ENCODE data around the gene TNK2. TPM values are rescaled to one million over a fixed set of nuclear protein-coding genes. Genes with fewer than 3 reads are reported as not detected.
"Not testable (repeated sequence)": the region's sequence is repeated elsewhere in the genome, so short reads cannot be mapped to it uniquely, and the experiment has no call there.

Gene TNK2
- total and polyA plus RNA-seq, 2 experiments from 2014 or later = 3.2 to 12.3 TPM

DNA sequence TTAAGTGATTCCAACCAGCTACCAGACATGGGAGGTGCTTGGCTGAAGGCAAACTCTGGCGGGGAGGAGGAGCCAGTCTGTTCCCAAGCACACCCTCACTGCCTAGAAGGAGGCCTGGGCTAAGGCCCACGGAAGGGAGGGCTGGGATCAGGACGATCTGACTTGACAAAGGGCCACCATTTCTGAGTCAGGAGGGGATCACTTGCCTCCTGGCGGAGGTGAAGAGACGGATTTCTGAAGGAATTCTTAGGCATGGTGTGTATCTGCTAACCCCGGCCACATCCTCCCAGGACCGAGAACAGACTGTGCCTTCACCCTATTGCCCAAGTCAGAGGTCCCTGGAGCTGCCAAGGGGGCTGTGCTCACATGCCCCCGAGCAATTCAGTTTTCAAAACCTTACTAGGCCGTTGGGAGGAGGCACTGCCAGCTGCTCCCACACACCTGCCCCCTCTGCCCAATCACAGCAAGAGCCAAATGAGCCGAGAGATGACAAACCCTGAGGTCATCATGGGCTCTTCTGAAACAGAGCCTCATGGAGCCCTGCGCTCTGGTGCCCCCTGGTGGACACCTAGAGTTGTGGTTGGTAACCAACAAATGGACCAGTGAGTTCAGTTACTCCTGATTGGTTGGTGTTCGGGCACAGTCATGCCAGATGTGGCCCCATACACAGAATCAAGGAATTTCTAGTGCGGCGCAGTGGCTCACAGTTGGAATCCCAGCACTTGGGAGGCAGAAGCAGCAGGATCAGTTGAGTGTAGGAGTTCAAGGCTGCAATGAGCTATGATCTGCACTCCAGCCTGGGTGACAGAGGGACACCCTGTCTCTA lies 6.5 kb upstream of the TNK2 start:
- Histone ChIP-seq H3K4me1 (ENCODE audit: insufficient read depth) (peaks cover 8% of the 10 kb centered on the region; the same call in 1 of the 2 replicates), H3K36me3 (ENCODE audit: low read depth) (no peaks in the 10 kb centered on the region), H3K9ac (peak overlapping the region; percentile 70), H2AFZ (peak overlapping the region; percentile 80), H3K4me3 (peak overlapping the region; percentile 51), H4K20me1 (ENCODE audit: insufficient read depth) (no peaks in the 10 kb centered on the region), H3F3A (ENCODE audit: insufficient read depth) (peaks cover 12% of the 10 kb centered on the region), H3K9me3 (ENCODE audit: low read depth) (no peaks in the 10 kb centered on the region), H3K27me3 (replicated peaks; ENCODE audit: insufficient read depth) (no peaks in the 10 kb centered on the region), H3K27ac (peak overlapping the region; percentile 80), H3K9me2 (ENCODE audit: insufficient read depth) (no peaks in the 10 kb centered on the region), H3K4me2 (ENCODE audit: unreplicated experiment) (peak overlapping the region; percentile 64), H3K79me2 (ENCODE audit: insufficient read depth) (no peaks in the 10 kb centered on the region)
- in situ Hi-C loops (cut with MboI) = no loop called here
- TF ChIP-seq EZH2 (IDR thresholded peaks at IDR 0.05; ENCODE audit: insufficient read depth, poor library complexity, severe bottlenecking) = no peak
- no peak for TF ChIP-seq EZH2phosphoT487 (IDR thresholded peaks at IDR 0.05; ENCODE audit: insufficient read depth, low read depth)
- peak; percentile 97 for DNase-seq
- WGBS, 2 experiments (ENCODE audit: low coverage in 1 of 2, low lambda C conversion rate in 2 of 2, missing lambda C conversion rate in 2 of 2) = 7 to 9% methylated on average over 14 of the region's 14 CpGs

DNA sequence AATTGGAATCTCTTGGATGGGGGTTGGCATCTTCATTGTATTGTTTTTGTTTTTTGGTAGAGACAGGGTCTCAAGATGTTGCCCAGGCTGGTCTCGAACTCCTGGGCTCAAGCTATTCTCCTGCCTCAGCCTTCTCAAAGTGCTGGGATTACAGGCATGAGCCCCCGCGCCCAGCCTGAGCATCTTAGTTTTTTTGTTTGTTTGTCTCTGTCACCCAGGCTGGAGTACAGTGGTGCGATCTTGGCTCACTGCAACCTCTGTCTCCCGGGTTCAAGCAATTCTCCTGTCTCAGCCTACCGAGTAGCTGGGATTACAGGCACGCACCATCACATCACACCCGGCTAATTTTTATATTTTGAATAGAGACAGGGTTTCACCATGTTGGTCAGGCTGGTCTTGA lies 5.8 kb upstream of the TNK2 start:
- H3K4me3 ChIP-seq; H3K4me1 ChIP-seq (ENCODE audit: insufficient read depth); H3K79me2 ChIP-seq (ENCODE audit: insufficient read depth); DNase-seq; H4K20me1 ChIP-seq (ENCODE audit: insufficient read depth); H3K9me3 ChIP-seq (ENCODE audit: low read depth); in situ Hi-C loops (cut with MboI); H3K9me2 ChIP-seq (ENCODE audit: insufficient read depth); H3K36me3 ChIP-seq (ENCODE audit: low read depth); H3K27me3 ChIP-seq (replicated peaks; ENCODE audit: insufficient read depth): not testable (repeated sequence)
- 91% methylated on average over 8 of the region's 8 CpGs for WGBS, 2 experiments (ENCODE audit: low coverage in 1 of 2, low lambda C conversion rate in 2 of 2, missing lambda C conversion rate in 2 of 2)
- H3K4me2 ChIP-seq (ENCODE audit: unreplicated experiment) = peak overlapping the region; percentile 64
- peak overlapping the region; percentile 70; the same call in 1 of the 2 replicates for H3K9ac ChIP-seq
- H2AFZ ChIP-seq = peak overlapping the region; percentile 80
- peaks cover 12% of the 10 kb centered on the region for H3F3A ChIP-seq (ENCODE audit: insufficient read depth)
- H3K27ac ChIP-seq = peak overlapping the region; percentile 80

DNA sequence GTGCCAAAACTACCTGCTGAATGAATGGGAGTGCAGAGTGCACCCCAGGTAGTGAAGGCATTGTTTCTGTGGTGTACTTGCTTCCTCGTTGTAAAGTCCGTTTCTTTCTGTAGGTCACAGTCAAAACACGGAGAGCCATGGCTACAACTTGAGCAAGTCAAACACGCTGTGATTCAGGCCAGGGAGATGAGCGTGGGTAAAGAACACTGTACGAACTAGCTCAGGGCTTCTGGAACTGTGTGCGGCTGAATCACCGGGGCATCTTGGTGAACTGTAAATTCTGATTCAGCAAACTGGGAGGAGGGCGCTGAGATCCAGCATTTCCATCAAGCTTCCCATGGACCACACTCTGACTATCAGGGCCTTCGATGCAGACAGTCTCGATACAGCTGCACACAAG lies 5.0 kb upstream of the TNK2 start:
- Histone ChIP-seq H3K9me2 (ENCODE audit: insufficient read depth) (no peaks in the 10 kb centered on the region), H4K20me1 (ENCODE audit: insufficient read depth) (no peaks in the 10 kb centered on the region), H3F3A (ENCODE audit: insufficient read depth) (peaks cover 12% of the 10 kb centered on the region), H3K79me2 (ENCODE audit: insufficient read depth) (no peaks in the 10 kb centered on the region), H3K9ac (no peak overlapping the region), H3K27ac (no peak overlapping the region), H3K27me3 (replicated peaks; ENCODE audit: insufficient read depth) (no peaks in the 10 kb centered on the region), H3K4me2 (ENCODE audit: unreplicated experiment) (no peak overlapping the region), H3K4me1 (ENCODE audit: insufficient read depth) (peaks cover 8% of the 10 kb centered on the region; the same call in 1 of the 2 replicates), H3K9me3 (ENCODE audit: low read depth) (no peaks in the 10 kb centered on the region), H3K36me3 (ENCODE audit: low read depth) (no peaks in the 10 kb centered on the region), H2AFZ (no peak overlapping the region), H3K4me3 (no peak overlapping the region)
- TF ChIP-seq EZH2 (IDR thresholded peaks at IDR 0.05; ENCODE audit: insufficient read depth, poor library complexity, severe bottlenecking) = no peak
- TF ChIP-seq EZH2phosphoT487 (IDR thresholded peaks at IDR 0.05; ENCODE audit: insufficient read depth, low read depth) = no peak
- DNase-seq = no peak
- in situ Hi-C loops (cut with MboI) = no loop called here
- 96% methylated on average over 10 to 11 of the region's 11 CpGs for WGBS, 2 experiments (ENCODE audit: low coverage in 1 of 2, low lambda C conversion rate in 2 of 2, missing lambda C conversion rate in 2 of 2)

DNA sequence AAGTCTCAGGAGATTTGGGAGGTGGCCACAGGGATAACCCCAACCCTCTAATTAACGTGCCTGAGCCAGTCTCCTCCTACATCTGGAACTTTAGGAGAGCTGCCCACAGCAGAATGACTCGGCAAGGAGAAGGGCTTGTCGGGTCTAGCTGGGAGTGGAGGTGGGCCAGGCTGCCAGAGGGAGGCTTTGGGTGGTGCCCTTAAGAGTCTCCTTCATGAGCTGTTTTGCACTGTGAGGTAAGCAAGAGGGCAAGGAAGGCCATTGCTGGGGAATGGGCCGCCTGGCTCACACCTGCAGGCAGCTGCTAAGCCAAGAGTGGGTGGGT lies 3.6 kb upstream of the TNK2 start:
- peak; percentile 31 for DNase-seq
- Histone ChIP-seq H3K4me2 (ENCODE audit: unreplicated experiment) (no peak overlapping the region), H3K9me2 (ENCODE audit: insufficient read depth) (no peaks in the 10 kb centered on the region), H3K9ac (no peak overlapping the region), H3K4me1 (ENCODE audit: insufficient read depth) (peaks cover 8% of the 10 kb centered on the region; the same call in 1 of the 2 replicates), H3F3A (ENCODE audit: insufficient read depth) (peaks cover 16% of the 10 kb centered on the region), H3K79me2 (ENCODE audit: insufficient read depth) (peaks cover 10% of the 10 kb centered on the region), H3K27ac (no peak overlapping the region), H3K9me3 (ENCODE audit: low read depth) (no peaks in the 10 kb centered on the region), H2AFZ (no peak overlapping the region), H3K36me3 (ENCODE audit: low read depth) (no peaks in the 10 kb centered on the region), H4K20me1 (ENCODE audit: insufficient read depth) (no peaks in the 10 kb centered on the region), H3K4me3 (no peak overlapping the region), H3K27me3 (replicated peaks; ENCODE audit: insufficient read depth) (no peaks in the 10 kb centered on the region)
- no peak for TF ChIP-seq EZH2phosphoT487 (IDR thresholded peaks at IDR 0.05; ENCODE audit: insufficient read depth, low read depth)
- no peak for TF ChIP-seq EZH2 (IDR thresholded peaks at IDR 0.05; ENCODE audit: insufficient read depth, poor library complexity, severe bottlenecking)
- in situ Hi-C loops (cut with MboI) = no loop called here
- 48 to 57% methylated on average over 4 of the region's 4 CpGs for WGBS, 2 experiments (ENCODE audit: low coverage in 1 of 2, low lambda C conversion rate in 2 of 2, missing lambda C conversion rate in 2 of 2)

All from GM23248 (cell line).